Endothelial cell of umbilical vein (primary cell): ENCODE data around the gene FXR1.

Source experiments
- EZH2 ChIP-seq: IDR thresholded peaks from 2 replicates; pipeline ENCODE4 v1.6.1; 2012; ENCODE audit warnings: borderline replicate concordance, low read depth, mild to moderate bottlenecking, moderate library complexity, low read length, inconsistent platforms; ENCODE audit not compliant: severe bottlenecking
- FOS ChIP-seq: IDR thresholded peaks from 2 replicates; pipeline ENCODE4 v1.6.1; 2011; ENCODE audit warnings: mild to moderate bottlenecking, low read length, moderate library complexity, borderline replicate concordance; ENCODE audit not compliant: insufficient read depth
- GATA2 ChIP-seq: IDR thresholded peaks from 2 replicates; pipeline ENCODE4 v1.7.0; 2011; ENCODE audit warnings: low read depth, mild to moderate bottlenecking, moderate library complexity, mixed read lengths, low read length; ENCODE audit not compliant: insufficient read length, insufficient read depth
- JUN ChIP-seq: IDR thresholded peaks from 2 replicates; pipeline ENCODE4 v1.6.1; 2011; ENCODE audit warnings: borderline replicate concordance, low read depth; ENCODE audit not compliant: insufficient read length, insufficient read depth
- MYC ChIP-seq: IDR thresholded peaks from one replicate; pipeline ENCODE4 v1.6.1; 2011; ENCODE audit warnings: mild to moderate bottlenecking, low read depth, low read length
- POLR2A ChIP-seq: IDR thresholded peaks from 2 replicates; pipeline ENCODE4 v1.6.1; 2012; ENCODE audit warnings: low read depth, mild to moderate bottlenecking, control low read depth, low read length
- POLR2AphosphoS5 ChIP-seq: IDR thresholded peaks from 2 replicates; pipeline ENCODE4 v1.6.1; 2012; ENCODE audit warnings: low read depth, mild to moderate bottlenecking, control low read depth, low read length, moderate library complexity; ENCODE audit not compliant: insufficient read depth
- TF ChIP-seq, protein P1 (sequence below), 2 donors: IDR thresholded peaks; 1 replicate in 1 of 2; 2 replicates in 1 of 2; pipeline ENCODE4 v1.5.1; 2011; ENCODE audit warnings: low read length in 2 of 2, mild to moderate bottlenecking in 2 of 2, moderate library complexity in 2 of 2, control low read depth in 1 of 2, inconsistent platforms in 1 of 2, low read depth in 1 of 2; ENCODE audit not compliant: insufficient read depth in 1 of 2; ENCODE audit errors: extremely low read depth in 1 of 2
- TF ChIP-seq, protein P2 (sequence below): IDR thresholded peaks from 2 replicates; pipeline ENCODE4 v1.6.1; 2011; ENCODE audit not compliant: insufficient read depth, insufficient read length

DNA sequence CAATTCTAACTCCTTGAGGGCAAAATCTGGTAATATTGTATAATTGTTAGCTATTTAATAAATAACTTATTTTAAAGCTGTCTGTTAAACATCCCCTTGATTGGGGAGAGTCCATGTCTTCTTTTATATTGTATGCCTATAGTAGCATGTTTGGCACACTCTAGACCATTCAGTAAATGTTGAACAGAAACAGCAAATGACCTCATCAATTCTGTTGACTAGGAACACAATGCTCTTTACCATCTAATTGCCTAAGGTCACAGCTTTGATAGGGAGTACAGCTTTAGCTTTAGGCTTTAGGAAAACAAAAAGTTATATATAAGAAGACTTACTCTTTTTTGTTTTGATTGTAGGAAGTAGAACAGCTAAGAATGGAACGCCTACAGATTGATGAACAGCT lies 50.1 kb downstream of the FXR1 start:
- TF ChIP-seq POLR2A (no peak), EZH2 (no peak), POLR2AphosphoS5 (no peak), FOS (no peak), MYC (no peak), GATA2 (no peak), JUN (no peak)
- TF ChIP-seq, protein P1, sequence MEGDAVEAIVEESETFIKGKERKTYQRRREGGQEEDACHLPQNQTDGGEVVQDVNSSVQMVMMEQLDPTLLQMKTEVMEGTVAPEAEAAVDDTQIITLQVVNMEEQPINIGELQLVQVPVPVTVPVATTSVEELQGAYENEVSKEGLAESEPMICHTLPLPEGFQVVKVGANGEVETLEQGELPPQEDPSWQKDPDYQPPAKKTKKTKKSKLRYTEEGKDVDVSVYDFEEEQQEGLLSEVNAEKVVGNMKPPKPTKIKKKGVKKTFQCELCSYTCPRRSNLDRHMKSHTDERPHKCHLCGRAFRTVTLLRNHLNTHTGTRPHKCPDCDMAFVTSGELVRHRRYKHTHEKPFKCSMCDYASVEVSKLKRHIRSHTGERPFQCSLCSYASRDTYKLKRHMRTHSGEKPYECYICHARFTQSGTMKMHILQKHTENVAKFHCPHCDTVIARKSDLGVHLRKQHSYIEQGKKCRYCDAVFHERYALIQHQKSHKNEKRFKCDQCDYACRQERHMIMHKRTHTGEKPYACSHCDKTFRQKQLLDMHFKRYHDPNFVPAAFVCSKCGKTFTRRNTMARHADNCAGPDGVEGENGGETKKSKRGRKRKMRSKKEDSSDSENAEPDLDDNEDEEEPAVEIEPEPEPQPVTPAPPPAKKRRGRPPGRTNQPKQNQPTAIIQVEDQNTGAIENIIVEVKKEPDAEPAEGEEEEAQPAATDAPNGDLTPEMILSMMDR (IDR thresholded peaks at IDR 0.05; ENCODE audit: extremely low read depth in 1 of 2, insufficient read depth in 1 of 2, low read depth in 1 of 2, low read length in 2 of 2), result no peak
- TF ChIP-seq, protein P2, sequence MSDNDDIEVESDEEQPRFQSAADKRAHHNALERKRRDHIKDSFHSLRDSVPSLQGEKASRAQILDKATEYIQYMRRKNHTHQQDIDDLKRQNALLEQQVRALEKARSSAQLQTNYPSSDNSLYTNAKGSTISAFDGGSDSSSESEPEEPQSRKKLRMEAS, result no peak
